PFSK-1 (cell line): Measurements from ENCODE around the gene ASB16.

ENCODE experiments used
- FOXP2 ChIP-seq: optimal IDR thresholded peaks from 2 replicates; pipeline ENCODE3; 2011; ENCODE audit warnings: borderline replicate concordance, control low read depth, inconsistent platforms; ENCODE audit not compliant: insufficient read depth; ENCODE audit errors: extremely low read length, extremely low read depth
- POLR2AphosphoS5 ChIP-seq: IDR thresholded peaks from 2 replicates; pipeline ENCODE4 v1.6.1; 2012; ENCODE audit warnings: low read depth, mild to moderate bottlenecking, control low read depth, low read length, moderate library complexity
- SIN3A ChIP-seq: IDR thresholded peaks from 2 replicates; pipeline ENCODE4 v1.6.1; 2012; ENCODE audit warnings: mild to moderate bottlenecking, low read length, moderate library complexity, borderline replicate concordance; ENCODE audit not compliant: insufficient read depth
- TAF1 ChIP-seq: IDR thresholded peaks from 2 replicates; pipeline ENCODE4 v1.6.1; 2012; ENCODE audit warnings: low read length, control low read depth, borderline replicate concordance; ENCODE audit not compliant: insufficient read depth
- TF ChIP-seq, protein P1 (sequence below), 2 experiments: IDR thresholded peaks; 2 replicates each; pipeline versions ENCODE4 v1.6.1 to v1.8.0; 2011 to 2012; ENCODE audit warnings: low read depth in 2 of 2, low read length in 2 of 2, control low read depth in 1 of 2, inconsistent platforms in 1 of 2, mild to moderate bottlenecking in 1 of 2, moderate library complexity in 1 of 2; ENCODE audit not compliant: insufficient read depth in 1 of 2

The ASB16 gene

DNA sequence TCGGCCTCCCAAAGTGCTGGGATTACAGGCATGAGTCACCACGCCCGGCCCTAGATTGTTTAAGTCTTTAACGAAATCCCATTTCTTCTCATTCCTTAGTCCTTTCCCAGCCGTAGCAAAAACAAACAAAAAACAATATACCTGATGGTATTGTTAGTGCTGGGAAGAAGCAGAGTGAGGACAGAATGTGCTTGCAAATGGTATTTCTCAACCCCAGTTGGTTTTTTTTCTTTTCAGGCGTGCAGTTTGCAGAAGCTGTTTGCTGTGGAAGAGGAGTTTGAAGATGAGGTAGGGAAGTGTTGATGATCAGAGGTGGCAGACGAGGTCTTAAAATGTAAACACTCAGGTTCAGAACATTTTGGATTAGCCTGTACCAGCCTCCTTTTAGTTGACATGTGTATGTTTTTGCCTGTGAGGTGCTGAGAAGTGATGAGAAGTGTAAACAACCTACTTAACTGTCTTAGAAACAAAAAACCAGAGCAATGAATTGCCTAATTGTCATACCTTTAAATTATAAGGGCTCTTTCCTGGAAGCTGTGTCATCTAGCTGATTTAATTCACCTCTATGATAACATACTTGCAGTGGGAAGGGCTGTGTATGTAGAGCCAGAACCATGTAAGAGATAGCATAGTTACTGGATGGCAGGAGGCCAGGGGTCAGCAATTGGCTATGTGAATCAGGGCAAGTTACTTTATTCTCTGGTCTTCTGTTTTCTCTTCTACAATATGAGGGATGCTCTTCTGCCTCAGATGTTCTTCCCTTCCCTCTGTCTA lies 25.4 kb upstream of the ASB16 start:
- TF ChIP-seq TAF1 = no peak
- TF ChIP-seq SIN3A = no peak
- TF ChIP-seq POLR2AphosphoS5 = no peak
- TF ChIP-seq, protein P1, sequence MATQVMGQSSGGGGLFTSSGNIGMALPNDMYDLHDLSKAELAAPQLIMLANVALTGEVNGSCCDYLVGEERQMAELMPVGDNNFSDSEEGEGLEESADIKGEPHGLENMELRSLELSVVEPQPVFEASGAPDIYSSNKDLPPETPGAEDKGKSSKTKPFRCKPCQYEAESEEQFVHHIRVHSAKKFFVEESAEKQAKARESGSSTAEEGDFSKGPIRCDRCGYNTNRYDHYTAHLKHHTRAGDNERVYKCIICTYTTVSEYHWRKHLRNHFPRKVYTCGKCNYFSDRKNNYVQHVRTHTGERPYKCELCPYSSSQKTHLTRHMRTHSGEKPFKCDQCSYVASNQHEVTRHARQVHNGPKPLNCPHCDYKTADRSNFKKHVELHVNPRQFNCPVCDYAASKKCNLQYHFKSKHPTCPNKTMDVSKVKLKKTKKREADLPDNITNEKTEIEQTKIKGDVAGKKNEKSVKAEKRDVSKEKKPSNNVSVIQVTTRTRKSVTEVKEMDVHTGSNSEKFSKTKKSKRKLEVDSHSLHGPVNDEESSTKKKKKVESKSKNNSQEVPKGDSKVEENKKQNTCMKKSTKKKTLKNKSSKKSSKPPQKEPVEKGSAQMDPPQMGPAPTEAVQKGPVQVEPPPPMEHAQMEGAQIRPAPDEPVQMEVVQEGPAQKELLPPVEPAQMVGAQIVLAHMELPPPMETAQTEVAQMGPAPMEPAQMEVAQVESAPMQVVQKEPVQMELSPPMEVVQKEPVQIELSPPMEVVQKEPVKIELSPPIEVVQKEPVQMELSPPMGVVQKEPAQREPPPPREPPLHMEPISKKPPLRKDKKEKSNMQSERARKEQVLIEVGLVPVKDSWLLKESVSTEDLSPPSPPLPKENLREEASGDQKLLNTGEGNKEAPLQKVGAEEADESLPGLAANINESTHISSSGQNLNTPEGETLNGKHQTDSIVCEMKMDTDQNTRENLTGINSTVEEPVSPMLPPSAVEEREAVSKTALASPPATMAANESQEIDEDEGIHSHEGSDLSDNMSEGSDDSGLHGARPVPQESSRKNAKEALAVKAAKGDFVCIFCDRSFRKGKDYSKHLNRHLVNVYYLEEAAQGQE (IDR thresholded peaks at IDR 0.05; ENCODE audit: insufficient read depth in 1 of 2, low read depth in 2 of 2, low read length in 2 of 2) = no peak
- no peak for TF ChIP-seq FOXP2

DNA sequence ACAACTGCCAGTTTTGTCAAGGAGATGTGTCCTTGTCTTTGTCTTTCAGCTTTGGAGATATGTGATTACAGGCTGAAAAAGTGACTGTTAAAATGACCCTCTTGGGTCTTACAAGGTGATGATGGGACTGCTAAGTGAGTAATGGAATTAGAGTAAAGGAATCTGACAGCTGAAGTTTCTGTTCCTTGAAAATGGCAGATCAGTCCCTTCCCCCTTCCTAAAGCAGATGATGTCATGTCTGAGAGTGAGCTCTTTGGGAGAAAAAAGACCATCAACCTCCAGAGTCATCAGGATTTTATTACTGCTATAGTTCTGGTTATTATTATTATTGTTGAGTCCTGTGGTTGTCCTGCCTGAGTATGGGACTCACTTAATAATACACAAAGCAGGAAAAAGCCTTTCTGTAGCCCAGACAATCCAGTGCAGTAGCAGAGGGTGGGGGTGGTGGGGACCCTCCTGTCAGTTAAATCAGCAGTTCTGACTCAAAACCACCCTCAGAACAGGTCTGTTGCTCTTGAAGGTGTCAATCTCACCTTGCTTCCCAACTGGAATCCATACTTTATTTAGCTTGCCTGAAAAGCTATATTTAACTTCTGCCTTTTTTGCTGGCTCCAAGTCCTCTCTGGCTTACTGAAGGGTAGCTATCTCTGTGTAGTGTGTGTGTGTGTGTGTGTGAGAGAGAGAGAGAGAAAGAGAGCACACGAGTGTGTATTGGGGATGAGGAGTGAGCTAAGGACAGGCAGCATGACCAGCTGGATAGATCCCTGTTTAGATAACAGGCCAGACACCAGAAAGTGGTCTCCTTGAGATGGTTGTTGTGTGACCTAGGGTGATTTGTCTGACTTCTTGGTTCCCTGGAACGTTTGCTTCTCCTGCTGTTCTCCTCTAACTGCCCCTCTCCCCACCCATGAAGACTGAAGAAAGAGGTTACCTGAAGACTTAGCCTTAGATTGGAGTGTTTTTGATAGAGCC lies 23.8 kb upstream of the ASB16 start:
- TF ChIP-seq POLR2AphosphoS5 (no peak), SIN3A (no peak), TAF1 (no peak), FOXP2 (no peak)
- TF ChIP-seq, protein P1 (IDR thresholded peaks at IDR 0.05; ENCODE audit: insufficient read depth in 1 of 2, low read depth in 2 of 2, low read length in 2 of 2) = no peak

DNA sequence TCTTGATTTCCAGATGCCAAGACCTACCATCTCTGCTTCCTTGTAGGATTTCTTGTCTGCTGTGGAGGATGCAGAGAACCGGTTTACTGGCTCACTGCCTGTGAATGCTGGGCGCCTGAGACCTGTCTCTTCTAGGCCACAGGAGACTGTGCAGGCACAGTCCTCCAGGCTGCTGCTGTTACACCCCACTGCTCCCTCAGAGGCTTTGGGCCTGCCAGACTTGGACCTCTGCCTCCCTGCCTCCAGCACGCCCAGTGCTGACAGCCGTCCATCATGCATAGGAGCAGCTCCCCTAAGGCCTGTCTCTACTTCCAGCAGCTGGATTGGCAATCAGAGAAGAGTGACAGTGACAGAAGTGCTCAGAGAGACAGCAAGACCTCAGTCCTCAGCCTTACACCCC lies 22.7 kb upstream of the ASB16 start:
- TF ChIP-seq POLR2AphosphoS5 (no peak), SIN3A (no peak), FOXP2 (no peak), TAF1 (no peak)
- TF ChIP-seq, protein P1 (IDR thresholded peaks at IDR 0.05; ENCODE audit: insufficient read depth in 1 of 2, low read depth in 2 of 2, low read length in 2 of 2) = no peak

DNA sequence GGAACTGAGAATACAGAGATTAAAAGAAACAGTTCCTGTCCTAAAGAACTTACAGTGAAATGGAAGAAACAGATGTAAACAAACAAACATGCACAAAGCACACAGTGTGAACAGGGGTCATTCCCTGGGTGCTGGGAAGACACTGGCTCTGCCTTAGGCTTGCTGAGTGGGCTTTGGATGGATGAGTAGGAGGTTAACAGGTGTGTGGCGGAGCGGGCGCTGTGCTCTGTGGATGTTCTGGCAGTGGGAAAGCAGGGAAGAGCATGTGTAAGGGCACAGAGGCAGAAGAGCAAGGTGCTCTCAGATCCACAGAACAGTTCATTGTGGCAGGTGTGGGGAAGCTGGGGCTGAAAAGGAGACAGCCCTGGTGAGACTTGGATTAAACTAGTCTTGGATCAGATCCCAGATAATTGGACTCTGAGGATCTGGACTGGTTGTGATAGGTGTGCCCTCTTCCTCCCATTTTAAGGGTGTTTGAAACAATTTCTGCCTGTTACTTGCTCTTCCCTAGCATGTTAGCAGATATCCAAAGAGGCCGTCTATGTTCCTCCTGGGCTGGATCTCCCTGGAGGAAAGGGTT lies 20.7 kb upstream of the ASB16 start:
- TF ChIP-seq FOXP2 (no peak), SIN3A (no peak)

DNA sequence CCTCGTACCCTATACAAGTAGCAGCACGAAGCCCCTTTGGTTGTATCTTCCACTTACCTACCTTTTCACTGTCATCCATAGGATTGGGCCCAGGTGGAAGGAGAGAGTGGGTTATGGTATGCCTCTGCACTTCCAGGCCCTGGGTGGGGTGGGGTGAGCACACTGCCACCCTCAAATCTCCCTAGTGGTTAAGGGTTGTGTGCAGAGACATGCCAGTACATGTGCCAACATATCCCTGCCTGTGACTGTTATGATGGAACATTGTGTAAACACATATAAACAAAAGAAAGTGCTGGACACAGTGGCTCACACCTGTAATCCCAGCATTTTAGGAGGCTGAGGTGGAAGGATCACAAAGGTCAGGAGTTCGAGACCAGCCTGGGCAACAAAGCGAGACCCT lies 17.6 kb upstream of the ASB16 start:
- TF ChIP-seq POLR2AphosphoS5 = no peak
- no peak for TF ChIP-seq SIN3A
- TF ChIP-seq FOXP2 = no peak
- TF ChIP-seq TAF1 = no peak
- TF ChIP-seq, protein P1 (IDR thresholded peaks at IDR 0.05; ENCODE audit: insufficient read depth in 1 of 2, low read depth in 2 of 2, low read length in 2 of 2) = no peak
